ENCODE data around the gene PPEF1. TPM values are rescaled to one million over a fixed set of nuclear protein-coding genes. Genes with fewer than 3 reads are reported as not detected.
"Not testable (repeated sequence)": the region's sequence is repeated elsewhere in the genome, so short reads cannot be mapped to it uniquely, and the experiment has no call there.

Gene PPEF1
- polyA plus RNA-seq, 10 donors: 0.42 to 0.92 (median 0.71) TPM

DNA sequence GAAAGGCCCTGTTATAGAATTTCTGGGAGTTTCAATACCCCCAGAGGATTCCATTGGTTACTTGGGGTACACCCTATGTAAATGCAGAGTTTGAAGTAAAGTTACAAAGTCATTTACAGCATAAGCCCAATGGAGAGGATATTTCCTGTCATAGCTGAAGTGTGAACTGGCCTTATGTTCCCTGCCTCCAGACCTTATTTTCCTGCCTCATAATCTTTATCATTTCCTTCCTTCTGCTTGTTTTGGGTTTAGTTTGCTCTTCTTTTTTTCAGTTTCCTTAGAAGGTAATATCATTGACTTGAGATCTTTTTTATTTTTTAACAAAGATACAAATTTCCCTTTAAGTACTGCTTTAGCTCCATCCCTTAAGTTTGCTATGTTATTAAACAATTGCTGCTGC is 85.4 kb downstream of the PPEF1 start:
- no peak for DNase-seq

DNA sequence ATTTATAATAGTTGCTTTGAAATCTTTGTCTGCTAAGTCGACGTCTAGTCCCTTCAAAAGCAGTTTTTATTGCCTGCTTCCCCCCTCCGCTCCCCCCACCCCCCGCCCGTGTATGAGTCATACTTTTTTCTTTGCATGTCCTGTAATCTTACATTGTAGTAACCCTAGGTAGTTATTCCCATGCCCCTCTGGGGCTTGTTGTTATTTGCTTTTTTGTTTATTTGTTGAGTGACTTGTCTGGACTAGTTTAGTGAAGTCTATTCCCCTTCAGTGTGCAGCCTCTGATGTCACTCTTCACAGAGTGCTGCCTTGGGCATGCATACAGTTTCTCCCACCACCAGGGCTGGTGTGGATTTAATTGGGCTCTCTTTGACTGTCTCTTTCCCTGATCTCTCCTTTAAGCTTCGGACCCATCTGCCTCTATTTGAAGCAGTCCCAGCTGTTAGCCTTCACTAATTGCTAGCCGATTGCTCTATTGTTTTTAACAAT is 86.2 kb downstream of the PPEF1 start:
- DNase-seq: no peak

DNA sequence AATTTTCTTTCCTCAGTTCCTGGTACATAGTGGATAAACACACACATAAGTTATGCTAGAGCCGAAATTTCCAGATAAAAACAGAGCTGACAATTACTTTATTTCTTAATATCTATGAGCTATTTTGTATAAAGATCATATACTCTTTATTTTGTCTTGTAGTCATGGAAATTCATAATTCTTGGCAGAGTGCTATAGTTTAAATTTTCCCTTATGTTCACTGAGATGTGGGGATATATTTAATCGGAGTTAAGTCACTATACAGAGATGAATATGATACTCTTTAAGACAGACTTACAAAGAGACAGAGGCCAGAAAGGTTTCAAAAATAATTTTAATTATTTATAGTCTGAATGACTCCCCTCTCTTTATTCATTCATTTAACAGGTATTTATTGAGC is 89.7 kb downstream of the PPEF1 start:
- peak in 2 of 3 donors; percentile 0 to 29 for DNase-seq

DNA sequence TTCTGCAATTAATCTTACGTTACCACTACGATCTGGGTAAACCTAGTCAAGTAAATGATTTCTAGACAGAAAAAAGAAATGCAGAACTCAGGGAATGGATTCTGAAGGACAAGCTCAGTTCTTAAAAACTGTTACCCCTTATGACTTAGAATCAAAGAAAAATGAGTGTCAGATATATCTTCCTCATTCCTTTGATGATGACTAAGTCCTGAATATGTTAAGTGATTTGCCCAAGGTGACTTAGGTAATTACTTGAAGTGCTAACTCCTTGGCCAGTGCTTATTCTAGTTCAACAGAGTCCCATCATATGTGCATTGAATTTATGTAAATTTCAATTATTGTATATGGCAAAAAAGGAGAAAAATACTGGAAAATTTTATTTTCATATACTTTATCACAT is 92.5 kb downstream of the PPEF1 start:
- no peak for DNase-seq

DNA sequence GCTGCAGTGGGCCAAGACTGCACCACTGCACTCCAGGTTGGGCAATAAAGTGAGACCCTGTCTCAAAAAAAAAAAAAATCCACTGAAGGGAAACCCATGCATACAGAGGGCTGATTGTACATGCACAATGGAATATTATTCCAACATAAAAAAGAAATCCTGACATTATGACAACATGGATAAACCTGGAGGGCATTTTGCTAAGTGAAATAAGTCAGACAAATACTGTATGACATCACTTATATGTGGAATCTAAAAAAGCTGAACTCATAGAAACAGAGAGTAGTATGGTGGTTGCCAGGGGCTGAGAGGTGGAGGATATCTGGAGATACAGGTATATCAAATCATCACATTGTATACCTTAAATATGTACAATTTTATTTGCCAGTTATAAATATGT is 102.2 kb downstream of the PPEF1 start:
- DNase-seq: no peak

DNA sequence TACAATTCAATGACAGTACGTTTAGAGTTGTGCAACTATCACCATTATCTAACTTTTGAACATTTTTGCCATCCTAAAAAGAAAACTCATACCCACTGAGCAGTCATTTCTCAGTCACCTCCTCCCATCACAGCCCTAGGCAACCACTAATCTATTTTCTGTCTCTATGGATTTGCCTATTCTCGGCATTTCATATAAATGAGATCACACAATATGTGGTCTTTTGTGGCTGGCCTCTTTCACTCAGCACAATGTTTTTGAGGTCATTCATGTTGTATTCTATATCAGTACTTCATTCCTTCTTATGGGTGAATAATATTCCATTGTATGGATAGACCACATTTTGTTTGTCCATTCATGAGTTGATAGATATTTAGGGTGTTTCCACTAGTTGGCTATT is 103.0 kb downstream of the PPEF1 start:
- DNase-seq: no peak

DNA sequence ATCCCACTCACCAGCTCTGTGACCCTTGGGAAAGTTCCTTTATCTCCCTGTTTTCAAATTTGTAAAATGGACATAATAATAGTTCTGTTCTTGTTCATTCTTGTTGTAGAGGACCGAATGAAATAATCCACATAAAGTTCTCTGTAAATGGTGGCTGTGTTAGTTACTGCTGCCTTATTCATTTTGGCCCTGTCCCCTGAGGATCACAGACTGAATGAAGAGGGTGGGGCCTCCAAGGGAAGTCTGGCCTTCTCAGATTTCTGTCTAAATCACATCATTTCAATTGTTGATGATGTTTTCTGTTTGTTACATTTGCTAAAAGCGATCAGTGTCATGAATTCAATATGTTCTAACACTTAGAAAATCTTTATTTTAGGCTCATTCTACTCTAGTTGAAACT is 117.9 kb downstream of the PPEF1 start:
- DNase-seq: no peak

DNA sequence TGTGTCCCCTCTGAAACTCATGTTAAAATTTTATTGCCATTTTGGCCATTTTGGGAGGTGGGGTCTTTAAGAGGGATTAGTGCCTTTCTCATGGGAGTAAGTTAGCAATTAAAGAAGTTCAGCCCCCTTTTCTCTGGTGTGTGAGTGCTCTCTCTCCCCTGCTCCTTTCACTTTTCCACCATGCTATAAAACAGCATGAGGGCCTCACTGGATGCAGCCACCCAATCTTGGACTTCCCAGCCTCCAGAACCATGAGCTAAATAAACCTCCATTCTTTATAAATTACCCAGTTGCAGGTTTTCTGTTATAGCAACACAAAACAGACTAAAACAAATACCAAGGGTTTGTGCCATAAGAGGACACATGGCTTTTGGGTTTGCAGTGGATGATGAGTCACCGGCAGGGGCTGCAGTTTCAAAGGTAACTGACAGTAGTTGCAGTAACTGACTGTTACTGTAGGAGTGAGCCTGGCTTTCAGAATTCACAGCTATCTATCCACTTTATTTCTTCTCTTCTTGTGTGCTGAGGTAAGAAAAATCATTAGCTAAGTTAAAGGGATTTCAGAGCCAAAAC is 121.5 kb downstream of the PPEF1 start:
- DNase-seq: no peak

DNA sequence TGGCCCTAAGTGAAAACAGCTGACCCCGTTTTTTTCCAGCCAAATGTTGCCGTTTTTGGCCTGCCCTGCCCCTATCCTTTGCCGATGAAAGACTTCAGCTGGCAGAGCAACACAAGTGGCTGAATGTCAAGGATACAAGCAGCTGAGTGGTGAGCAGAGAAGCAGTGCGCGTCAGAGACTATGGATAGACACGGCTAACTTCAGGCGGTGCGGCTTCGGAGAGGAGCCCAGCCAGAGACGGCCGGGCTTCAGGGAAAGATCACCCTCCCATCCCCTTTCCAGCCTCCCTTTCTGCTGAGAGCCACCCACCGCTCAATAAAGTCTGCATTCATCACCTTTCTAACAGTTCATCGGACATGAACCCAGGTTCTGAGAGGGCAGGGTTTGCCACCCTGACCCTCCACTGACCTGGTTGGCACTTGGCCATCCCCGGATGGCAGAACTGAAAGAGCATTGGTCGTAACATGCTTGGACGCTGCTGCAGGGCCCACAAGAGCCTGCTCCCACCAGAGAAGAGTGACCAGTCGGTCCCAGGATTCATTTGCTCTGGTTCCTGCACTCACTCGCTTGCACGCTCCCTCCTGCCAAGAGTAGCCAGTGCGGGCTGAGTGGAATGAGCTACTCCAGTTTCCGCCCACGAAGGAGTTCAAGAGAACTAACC is 125.8 kb downstream of the PPEF1 start:
- peak; percentile 33 to 63 (median 62) for DNase-seq

DNA sequence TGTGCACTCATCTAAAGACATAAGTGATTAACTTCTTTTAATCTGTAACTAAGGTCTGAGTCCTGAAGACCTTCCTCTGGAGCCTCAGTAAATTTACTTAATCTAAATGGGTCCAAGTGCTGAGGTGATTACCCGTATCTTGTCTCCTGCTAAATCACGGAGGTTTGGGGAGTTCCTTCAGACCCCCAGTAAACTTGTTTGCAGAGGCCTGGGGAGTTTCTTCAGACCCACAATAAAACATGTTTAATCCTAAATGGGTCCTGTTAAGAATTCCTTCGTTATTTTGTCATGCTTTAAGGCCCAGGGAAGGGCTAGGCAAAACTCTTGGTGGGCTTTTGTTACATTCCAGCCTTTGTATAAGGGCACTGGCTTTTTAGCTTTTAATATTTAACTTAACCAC is 140.5 kb downstream of the PPEF1 start:
- DNase-seq: not testable (repeated sequence)

DNA sequence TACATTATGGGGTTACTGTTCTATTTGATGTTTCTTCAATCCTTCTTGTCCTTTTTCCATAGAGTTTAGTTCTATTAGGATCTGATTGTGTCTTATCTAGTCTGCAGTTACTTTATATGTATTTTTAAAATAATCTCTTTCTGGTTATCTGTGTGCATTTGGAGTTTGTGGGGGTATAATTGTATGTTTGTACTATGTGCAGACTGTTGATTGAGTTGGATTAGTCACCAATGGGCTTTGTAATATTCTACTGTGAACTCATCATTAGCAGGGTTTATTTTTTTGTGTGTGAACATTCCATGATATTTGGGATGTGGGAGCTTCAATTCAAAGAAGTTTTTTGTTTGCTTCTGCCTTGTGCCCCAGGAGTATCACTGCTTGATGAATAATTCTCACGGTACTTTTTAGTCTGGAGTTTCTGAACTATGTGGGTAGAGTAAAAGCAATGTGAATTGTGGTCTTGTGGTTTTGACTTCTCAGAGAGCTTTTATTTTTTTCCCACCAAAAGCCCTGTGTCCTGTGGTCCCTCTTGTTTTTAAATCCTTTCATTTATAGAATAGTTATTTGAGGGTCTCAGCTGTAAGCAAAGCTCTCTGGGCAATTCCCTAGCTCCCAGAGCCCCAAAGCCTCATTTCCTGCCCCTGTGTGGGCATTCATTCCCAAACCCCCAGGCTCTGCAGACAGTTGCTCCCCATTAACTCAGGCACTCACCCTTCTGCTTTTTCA is 148.6 kb downstream of the PPEF1 start:
- DNase-seq: peak in 1 of 3 donors; percentile 13

DNA sequence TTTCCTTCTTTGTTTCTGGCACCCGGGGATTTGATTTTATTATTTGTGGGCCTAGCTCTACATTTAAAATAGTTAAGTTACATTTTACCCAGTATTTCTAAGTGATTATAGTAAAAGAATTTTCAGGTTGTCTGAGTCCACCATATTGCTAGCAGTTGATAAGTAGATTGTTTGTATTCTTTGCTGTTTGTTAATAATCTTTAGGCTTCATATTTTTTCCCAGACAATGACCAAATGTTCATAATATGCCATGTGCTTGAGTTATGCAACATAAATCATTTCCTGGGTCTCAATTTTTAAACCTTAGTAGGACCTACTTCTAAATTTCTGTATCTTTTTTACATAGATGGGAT is 149.2 kb downstream of the PPEF1 start:
- DNase-seq: no peak

DNA sequence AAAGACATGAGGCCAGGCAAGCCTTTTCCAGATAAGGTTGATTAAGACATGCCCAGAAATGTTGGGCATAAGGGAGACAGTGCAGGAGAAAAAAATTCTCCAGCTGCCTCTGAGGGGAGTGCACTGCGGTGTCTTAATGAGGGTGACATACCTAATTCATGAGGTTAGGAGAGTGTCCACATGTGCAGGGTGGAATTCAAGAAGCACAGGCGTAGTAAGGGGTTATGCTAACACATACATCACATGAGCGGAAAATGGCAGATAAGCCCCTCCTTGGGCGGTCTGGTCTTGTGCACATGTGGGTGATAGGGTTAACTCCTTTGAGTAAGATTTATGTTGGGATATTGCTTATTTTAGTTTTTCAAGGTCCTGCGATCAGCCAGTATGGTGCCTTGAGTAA is 154.1 kb downstream of the PPEF1 start:
- DNase-seq: no peak

DNA sequence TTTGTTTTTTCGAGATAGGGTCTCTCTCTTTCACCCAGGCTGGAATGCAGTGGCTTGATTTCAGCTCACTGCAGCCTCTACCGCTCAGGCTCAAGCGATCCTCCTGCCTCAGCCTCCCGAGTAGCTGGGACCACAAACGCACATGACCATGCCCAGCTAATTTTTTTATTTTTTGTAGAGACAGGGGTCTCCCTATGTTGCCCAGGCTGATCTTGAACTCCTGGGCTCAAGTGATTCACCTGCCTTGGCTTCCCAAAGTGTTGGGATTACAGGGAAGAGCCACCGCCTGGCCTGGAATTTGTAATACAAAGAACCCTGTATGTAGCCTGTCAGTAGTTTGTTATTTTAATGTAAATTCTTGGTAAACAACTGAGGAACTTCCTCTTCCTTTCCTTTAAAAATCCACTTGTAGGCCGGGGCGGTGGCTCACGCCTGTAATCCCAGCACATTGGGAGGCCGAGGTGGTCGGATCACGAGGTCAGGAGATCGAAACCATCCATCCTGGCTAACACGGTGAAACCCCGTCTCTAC is 157.0 kb downstream of the PPEF1 start:
- no peak for DNase-seq

DNA sequence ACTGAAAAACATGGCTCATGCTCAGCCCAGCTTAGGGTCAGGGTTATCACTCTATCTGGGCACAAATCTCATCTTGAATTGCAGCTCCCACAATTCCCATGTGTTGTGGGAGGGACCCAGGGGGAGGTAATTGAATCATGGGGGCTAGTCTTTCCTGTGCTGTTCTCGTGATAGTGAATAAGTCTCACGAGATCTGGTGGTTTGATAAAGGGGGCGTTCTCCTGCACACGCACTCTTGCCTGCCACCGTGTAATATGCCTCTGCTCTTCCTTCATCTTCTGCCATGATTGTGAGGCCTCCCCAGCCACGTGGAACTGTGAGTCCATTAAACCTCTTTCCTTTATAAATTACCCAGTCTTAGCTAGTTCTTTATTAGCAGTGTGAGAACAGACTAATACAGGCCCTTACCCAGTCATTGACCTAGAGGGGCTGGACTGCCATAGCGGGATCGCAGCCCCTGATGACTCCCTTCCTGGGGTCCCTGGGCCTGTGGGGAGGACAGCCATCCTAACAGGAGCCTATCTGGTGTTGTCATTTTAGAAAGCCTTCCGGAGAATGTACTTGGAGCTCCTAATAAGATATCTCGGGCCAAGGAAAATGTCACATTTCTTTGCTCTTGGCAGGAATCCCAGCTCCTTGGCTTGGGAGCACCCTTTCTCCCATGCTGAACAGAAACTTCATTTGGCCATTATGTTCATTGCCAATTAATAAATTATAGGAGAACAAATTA is 163.9 kb downstream of the PPEF1 start:
- peak in 2 of 3 donors; percentile 22 to 43 for DNase-seq

DNA sequence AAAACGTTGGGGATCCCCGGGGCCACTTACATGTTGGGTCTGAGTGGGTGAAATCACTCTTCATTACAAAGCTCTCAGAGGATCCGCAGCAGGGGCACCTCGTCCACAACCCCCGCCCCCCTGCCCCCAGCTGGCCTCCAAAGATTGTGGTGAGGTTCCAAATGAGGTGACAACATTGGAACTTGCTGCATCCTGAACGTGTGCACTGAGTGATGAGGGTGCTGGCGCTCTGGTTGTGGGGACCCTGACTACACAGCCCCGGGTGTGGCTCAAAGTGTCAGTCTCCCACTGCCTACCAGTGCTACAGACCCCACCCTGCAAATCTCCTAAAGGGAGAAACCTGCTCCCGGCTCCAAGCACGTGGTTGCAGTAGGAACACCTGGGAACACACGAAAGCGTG is 164.5 kb downstream of the PPEF1 start:
- DNase-seq: no peak

DNA sequence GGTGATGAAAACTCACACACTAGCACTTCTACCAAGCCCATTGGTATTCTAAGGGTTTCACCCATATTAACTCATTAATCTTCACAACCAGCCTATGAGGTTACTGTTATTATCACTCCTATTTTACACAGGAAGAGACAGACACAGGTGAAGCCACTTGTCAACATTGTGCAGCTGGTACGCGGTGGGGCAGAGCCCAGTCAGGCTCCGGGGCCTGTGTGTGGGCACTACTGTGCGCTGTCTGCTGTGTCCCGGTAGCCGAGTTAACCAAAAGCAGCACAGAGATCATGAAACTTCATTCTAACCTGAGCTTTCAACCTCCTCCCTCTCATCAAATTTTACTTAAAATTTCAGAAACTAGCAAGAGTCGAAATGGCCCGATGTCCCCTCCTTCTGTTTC is 165.2 kb downstream of the PPEF1 start:
- no peak for DNase-seq

DNA sequence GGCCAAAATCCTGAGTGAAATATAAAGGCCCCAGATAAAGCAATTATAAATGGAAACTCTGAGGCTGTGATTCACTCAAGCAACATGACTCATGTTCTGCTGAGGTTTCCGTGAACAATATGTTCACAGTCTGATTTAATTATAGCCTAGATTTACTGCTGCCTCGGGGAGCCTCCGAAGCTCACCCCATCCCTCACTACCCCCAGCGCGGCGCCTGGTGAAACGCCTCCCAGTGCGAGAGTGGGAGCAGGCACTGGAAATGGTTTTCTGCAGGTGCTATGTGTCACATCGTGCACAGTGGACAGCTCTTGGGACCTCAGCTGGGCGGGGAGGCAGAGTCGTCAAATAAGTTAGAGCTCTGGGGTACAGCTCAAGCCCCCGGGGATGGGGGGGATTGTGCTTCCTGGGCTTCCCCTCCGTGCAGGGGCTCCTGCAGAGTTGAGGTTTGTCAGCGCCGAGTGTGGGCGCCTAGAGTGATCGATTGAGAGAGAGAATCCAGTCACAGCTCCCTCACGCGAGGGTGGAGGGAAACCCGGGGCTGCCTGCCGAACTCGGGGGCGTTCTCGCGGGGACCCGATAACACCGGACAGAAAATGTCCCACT is 165.8 kb downstream of the PPEF1 start:
- peak; percentile 30 to 66 (median 58) for DNase-seq

DNA sequence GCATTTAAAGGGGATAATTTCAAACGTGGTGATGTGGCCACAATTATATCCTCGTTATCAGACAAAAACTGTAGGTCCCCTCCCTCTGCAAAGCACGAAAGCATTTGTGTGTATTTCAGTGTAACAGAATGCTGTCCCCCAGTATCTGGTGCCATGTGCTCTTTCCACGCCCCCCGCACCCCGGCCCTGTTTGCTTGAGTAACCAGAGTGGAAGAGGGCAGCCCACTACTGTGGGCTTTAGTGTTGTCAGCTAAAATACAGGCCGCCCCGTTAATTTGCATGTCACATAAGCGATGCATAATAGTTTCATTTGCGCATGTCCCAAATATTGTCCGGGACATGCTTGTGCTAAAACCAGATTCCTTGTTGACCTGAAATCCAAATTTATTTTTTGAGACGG is 166.4 kb downstream of the PPEF1 start:
- no peak for DNase-seq

DNA sequence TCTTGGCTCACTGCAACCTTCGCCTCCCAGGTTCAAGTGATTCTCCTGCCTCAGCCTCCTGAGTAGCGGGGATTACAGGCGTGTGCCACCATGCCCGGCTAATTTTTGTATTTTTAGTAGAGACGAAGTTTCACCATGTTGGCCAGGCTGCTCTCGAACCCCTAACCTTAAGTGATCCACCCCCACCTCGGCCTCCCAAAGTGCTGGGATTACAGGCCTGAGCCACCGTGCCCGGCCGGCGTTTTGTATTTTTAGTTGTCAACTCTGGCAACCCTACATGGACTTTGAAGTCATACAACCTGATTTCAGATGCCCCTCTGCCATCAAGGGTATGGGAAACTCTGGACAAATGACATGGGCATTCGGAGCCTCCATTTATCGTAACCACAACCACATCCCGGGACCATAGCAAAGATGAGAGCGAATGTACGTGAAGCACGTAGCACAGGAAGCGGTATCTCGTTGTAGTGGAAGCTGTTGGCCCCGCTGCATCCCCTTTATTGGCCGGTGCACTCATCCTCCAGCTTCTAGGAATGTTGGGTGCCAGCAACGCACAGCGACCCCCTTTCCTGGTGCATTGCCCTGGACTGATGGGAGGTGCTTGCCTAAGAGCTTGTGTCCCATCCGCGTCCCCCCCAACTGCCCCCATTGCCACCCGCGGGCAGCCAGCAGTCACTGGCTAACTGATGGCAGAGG is 167.3 kb downstream of the PPEF1 start:
- DNase-seq: no peak

DNA sequence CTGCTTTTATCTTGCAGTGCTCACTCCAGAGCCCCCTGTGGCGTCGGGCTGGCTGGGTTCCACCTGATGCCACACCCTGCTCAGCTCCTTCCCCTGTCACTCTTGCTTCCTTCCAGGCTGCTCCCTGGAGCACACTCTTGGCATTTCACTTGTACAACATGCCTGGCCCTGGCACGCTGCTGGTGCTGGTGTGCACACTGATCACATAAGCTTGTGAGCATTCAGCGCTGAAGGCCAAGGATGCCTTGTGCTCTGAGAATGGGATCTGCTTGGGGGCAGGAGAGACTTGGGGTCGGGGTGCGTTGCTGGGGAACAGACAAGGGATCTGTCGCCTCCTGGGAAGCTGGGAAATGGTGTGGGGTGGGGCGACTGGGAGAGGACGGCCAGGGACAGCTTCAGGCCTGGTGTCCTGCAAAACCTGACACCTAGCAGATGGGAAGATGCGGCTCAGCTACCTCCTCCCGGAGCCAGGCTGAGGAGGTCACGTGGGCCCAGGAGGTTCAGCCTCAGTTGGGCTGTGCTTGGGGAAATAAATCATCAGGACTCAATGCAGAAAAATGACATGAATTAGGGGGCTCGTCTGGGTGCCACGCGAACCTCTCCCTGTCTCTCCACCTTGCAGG is 167.9 kb downstream of the PPEF1 start:
- DNase-seq: no peak
